Common myeloid progenitor, CD34-positive (primary cell): ENCODE measurements around the gene CATSPERD.

ENCODE experiments used
- CTCF ChIA-PET: fragments of 350-600 bp; sonication (Branson Sonifier 250); formaldehyde crosslinking; loops from one replicate; lab custom pipeline; 2021; ENCODE audit warnings: antibody characterized with exemption; lab: Charles Lee
- POLR2A ChIA-PET: fragments of 350-600 bp; sonication (Branson Sonifier 250); formaldehyde crosslinking; loops from one replicate; lab custom pipeline; 2021; ENCODE audit warnings: antibody characterized with exemption; lab: Charles Lee
- DNase-seq, 3 donors: peaks; one replicate each; pipeline versions ENCODE4 v3.0.0 to v3.0.0-alpha.2; 2013
- H3K27ac ChIP-seq, 2 experiments: 1 replicate in 1 of 2; 2 replicates in 1 of 2; pipeline ENCODE4 v1.7.0; 2013; ENCODE audit warnings: inconsistent platforms in 2 of 2, low read length in 2 of 2, mild to moderate bottlenecking in 2 of 2, low read depth in 1 of 2, moderate library complexity in 1 of 2; ENCODE audit not compliant: severe bottlenecking in 2 of 2, insufficient read depth in 1 of 2, poor library complexity in 1 of 2
- H3K27me3 ChIP-seq, 5 experiments: replicated peaks in 2 of 5; 1 replicate in 3 of 5; 2 replicates in 2 of 5; pipeline versions ENCODE4 v1.6.1 to v1.7.0; 2013; ENCODE audit warnings: low read length in 4 of 5, mild to moderate bottlenecking in 2 of 5, moderate library complexity in 2 of 5, inconsistent platforms in 1 of 5; ENCODE audit not compliant: insufficient read depth in 5 of 5, control insufficient read depth in 4 of 5
- H3K36me3 ChIP-seq, 4 experiments: 1 replicate in 2 of 4; 2 replicates in 2 of 4; pipeline versions ENCODE4 v1.6.1 to v1.7.0; 2013; ENCODE audit warnings: low read length in 3 of 4, control low read depth in 1 of 4, mild to moderate bottlenecking in 1 of 4; ENCODE audit not compliant: control insufficient read depth in 4 of 4, insufficient read depth in 4 of 4
- H3K4me1 ChIP-seq, 4 experiments: 1 replicate in 3 of 4; 2 replicates in 1 of 4; pipeline versions ENCODE4 v1.6.1 to v1.7.1; 2013; ENCODE audit warnings: low read length in 3 of 4, mild to moderate bottlenecking in 3 of 4, control low read depth in 1 of 4, inconsistent platforms in 1 of 4, moderate library complexity in 1 of 4; ENCODE audit not compliant: control insufficient read depth in 4 of 4, insufficient read depth in 4 of 4; ENCODE audit errors: control extremely low read depth in 1 of 4
- H3K4me3 ChIP-seq, 7 experiments: 1 replicate in 4 of 7; 2 replicates in 3 of 7; pipeline versions ENCODE4 v1.5.1 to v1.7.0; 2013; ENCODE audit warnings: mild to moderate bottlenecking in 7 of 7, low read length in 6 of 7, moderate library complexity in 6 of 7, inconsistent platforms in 2 of 7, low read depth in 2 of 7, control low read depth in 1 of 7; ENCODE audit not compliant: insufficient read depth in 4 of 7, control insufficient read depth in 1 of 7; ENCODE audit errors: extremely low read depth in 1 of 7
- H3K9me3 ChIP-seq, 5 experiments: 1 replicate in 4 of 5; 2 replicates in 1 of 5; pipeline versions ENCODE4 v1.6.1 to v1.7.1; 2013; ENCODE audit warnings: low read length in 4 of 5, mild to moderate bottlenecking in 2 of 5, inconsistent platforms in 1 of 5, low read depth in 1 of 5, moderate library complexity in 1 of 5; ENCODE audit not compliant: control insufficient read depth in 4 of 5, insufficient read depth in 2 of 5; ENCODE audit errors: control extremely low read depth in 1 of 5
- WGBS: methylation state at CpG from one replicate; pipeline ENCODE4 v1.1.5; 2013; ENCODE audit not compliant: insufficient coverage; 5-methylcytosine and 5-hydroxymethylcytosine counted together

CATSPERD gene

GRCh38 chr19:5811117-5811516 lies 90.7 kb downstream of the CATSPERD start:
- CTCF ChIA-PET, result interaction anchor here (0.7 kb wide), 1 partner anchor 1218 kb away, joined by 3 read pairs; no protein-coding TSS in a partner anchor
- H3K36me3 ChIP-seq, result no peaks in the 10 kb centered on the region
- POLR2A ChIA-PET, result no interaction called here
- no peaks in the 10 kb centered on the region for H3K9me3 ChIP-seq
- H3K4me1 ChIP-seq, result no peaks in the 10 kb centered on the region
- H3K4me3 ChIP-seq, result no peak overlapping the region
- H3K27me3 ChIP-seq, result peaks cover 0 to 4% (median under 1%) of the 10 kb centered on the region in 5 experiments
- no peak overlapping the region for H3K27ac ChIP-seq
- no peak for DNase-seq
- 100% methylated on average over 2 of the region's 4 CpGs for WGBS

DNA sequence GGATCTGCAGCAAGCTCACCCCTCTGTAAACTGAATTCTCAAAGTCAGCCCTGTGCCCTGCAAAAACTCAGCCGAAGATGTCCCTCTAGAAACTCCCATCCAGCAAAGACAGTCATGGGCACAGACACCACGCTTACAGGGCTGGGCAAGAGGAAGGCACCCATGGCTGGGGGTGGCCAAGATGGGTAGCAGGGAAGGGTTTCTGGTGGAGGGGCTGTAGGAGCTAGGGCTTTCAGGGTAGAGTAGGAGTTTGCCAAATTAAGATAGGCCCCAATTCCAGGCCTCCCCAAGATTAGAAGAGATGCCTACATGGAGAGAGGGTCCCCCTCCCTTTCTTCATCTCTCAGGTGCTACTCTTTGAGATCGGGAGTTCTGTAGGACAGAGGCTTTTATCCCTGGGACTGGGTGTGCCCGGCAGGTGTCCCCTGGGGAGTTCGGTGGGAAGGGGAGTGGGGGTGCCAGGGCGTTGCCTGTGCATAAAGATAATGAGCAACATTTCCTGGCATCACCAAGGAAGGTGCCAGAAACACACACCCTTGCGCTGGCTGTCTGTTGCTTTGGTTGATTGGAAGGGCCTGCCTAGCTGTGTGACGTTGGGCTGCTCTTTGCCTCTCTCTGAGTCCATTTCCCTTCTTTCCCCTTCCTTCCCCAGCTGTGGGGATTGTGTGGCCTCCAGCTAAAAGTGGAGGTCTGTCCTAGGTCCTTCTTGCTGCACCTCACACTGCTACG lies 93.8 kb downstream of the CATSPERD start:
- CTCF ChIA-PET, result interaction anchor here (1.8 kb wide), 1 partner anchor 11 kb away, joined by 3 read pairs; no protein-coding TSS in a partner anchor
- Histone ChIP-seq H3K9me3 (no peaks in the 10 kb centered on the region), H3K4me1 (no peaks in the 10 kb centered on the region), H3K4me3 (no peak overlapping the region), H3K27ac (no peak overlapping the region), H3K27me3 (peaks cover 0 to 2% (median 0%) of the 10 kb centered on the region in 5 experiments), H3K36me3 (no peaks in the 10 kb centered on the region)
- DNase-seq, result no peak
- POLR2A ChIA-PET, result no interaction called here
- 76% methylated on average over 4 of the region's 9 CpGs for WGBS

GRCh38 chr19:5814852-5815246 lies 94.4 kb downstream of the CATSPERD start:
- H3K9me3 ChIP-seq, result no peaks in the 10 kb centered on the region
- no peaks in the 10 kb centered on the region for H3K4me1 ChIP-seq
- no peak for DNase-seq
- H3K36me3 ChIP-seq, result no peaks in the 10 kb centered on the region
- 90% methylated on average over 4 of the region's 11 CpGs for WGBS
- no peak overlapping the region for H3K4me3 ChIP-seq
- H3K27me3 ChIP-seq, result peaks cover 0 to 2% (median 0%) of the 10 kb centered on the region in 5 experiments
- no peak overlapping the region for H3K27ac ChIP-seq
- ChIA-PET CTCF (interaction anchor here (1.8 kb wide), 1 partner anchor 10 kb away, joined by 3 read pairs; no protein-coding TSS in a partner anchor), POLR2A (no interaction called here)

GRCh38 chr19:5817218-5817617 lies 96.8 kb downstream of the CATSPERD start:
- ChIA-PET CTCF (no interaction called here), POLR2A (interaction anchor here (0.6 kb wide), 1 partner anchor 65 kb away, joined by 3 read pairs; no protein-coding TSS in a partner anchor)
- Histone ChIP-seq H3K27ac (no peak overlapping the region), H3K36me3 (no peaks in the 10 kb centered on the region), H3K9me3 (no peaks in the 10 kb centered on the region), H3K4me3 (no peak overlapping the region), H3K27me3 (peaks cover 0 to 2% (median 0%) of the 10 kb centered on the region in 5 experiments), H3K4me1 (no peaks in the 10 kb centered on the region)
- DNase-seq, result no peak
- WGBS, result 100% methylated on average over 2 of the region's 2 CpGs

GRCh38 chr19:5818594-5818993 lies 98.2 kb downstream of the CATSPERD start:
- DNase-seq, result no peak
- WGBS, result 90% methylated on average over 2 of the region's 10 CpGs
- Histone ChIP-seq H3K9me3 (no peaks in the 10 kb centered on the region), H3K27ac (no peak overlapping the region), H3K4me3 (no peak overlapping the region), H3K27me3 (peaks cover 0 to 2% (median 0%) of the 10 kb centered on the region in 5 experiments), H3K36me3 (no peaks in the 10 kb centered on the region), H3K4me1 (no peaks in the 10 kb centered on the region)
- ChIA-PET CTCF (no interaction called here), POLR2A (no interaction called here)

- DNase-seq, result peak in 1 of 3 donors; percentile 24
- Histone ChIP-seq H3K27ac (no peak overlapping the region), H3K27me3 (peaks cover 0 to 2% (median 0%) of the 10 kb centered on the region in 5 experiments), H3K9me3 (no peaks in the 10 kb centered on the region), H3K36me3 (no peaks in the 10 kb centered on the region), H3K4me1 (no peaks in the 10 kb centered on the region), H3K4me3 (no peak overlapping the region)
- POLR2A ChIA-PET, result interaction anchor here (0.7 kb wide), 1 partner anchor 43 kb away, joined by 3 read pairs; no protein-coding TSS in a partner anchor
- WGBS, result 76% methylated on average over 6 of the region's 6 CpGs
- CTCF ChIA-PET, result interaction anchor here (0.7 to 1.6 kb wide), 2 partner anchors 14 to 17 kb away, joined by 3 to 7 read pairs; no protein-coding TSS in a partner anchor
Observed at GRCh38 chr19:5820785-5821184, 100.3 kb downstream of the CATSPERD start.
